Neuronal stem cell (in vitro differentiated cells): ENCODE measurements around the gene ACBD7.

ENCODE experiments used
- DNase-seq: peaks from one replicate; pipeline ENCODE4 v3.0.0-alpha.2; 2013; ENCODE audit warnings: low spot score
- H2AFZ ChIP-seq: one replicate; pipeline ENCODE4 v1.6.1; 2013; ENCODE audit warnings: mild to moderate bottlenecking, low read length, inconsistent platforms
- H2AK5ac ChIP-seq: 2 replicates; pipeline ENCODE4 v1.6.1; 2013; ENCODE audit warnings: low read depth, mild to moderate bottlenecking, inconsistent platforms, low read length, moderate library complexity, mixed read lengths
- H2BK120ac ChIP-seq: 2 replicates; pipeline ENCODE4 v1.6.1; 2013; ENCODE audit warnings: low read depth, mild to moderate bottlenecking, inconsistent platforms, low read length, moderate library complexity, mixed read lengths
- H2BK12ac ChIP-seq: one replicate; pipeline ENCODE4 v1.6.1; 2013; ENCODE audit warnings: low read length, inconsistent platforms
- H2BK15ac ChIP-seq: 2 replicates; pipeline ENCODE4 v1.6.1; 2013; ENCODE audit warnings: mild to moderate bottlenecking, low read length, inconsistent platforms, mixed read lengths
- H2BK5ac ChIP-seq: one replicate; pipeline ENCODE4 v1.6.1; 2013; ENCODE audit warnings: inconsistent platforms, mild to moderate bottlenecking, low read length, moderate library complexity
- H3K14ac ChIP-seq: one replicate; pipeline ENCODE4 v1.6.1; 2013; ENCODE audit warnings: low read length, inconsistent platforms
- H3K18ac ChIP-seq: 2 replicates; pipeline ENCODE4 v1.6.1; 2013; ENCODE audit warnings: low read length, inconsistent platforms
- H3K23ac ChIP-seq: 2 replicates; pipeline ENCODE4 v1.6.1; 2013; ENCODE audit warnings: low read depth, mild to moderate bottlenecking, mixed read lengths, low read length, inconsistent platforms; ENCODE audit not compliant: poor library complexity
- H3K27ac ChIP-seq: replicated peaks from 3 replicates; pipeline ENCODE4 v1.5.1; 2013; ENCODE audit warnings: low read length, inconsistent platforms
- H3K27me3 ChIP-seq, 3 experiments: 2 replicates each; pipeline ENCODE4 v1.6.1; 2013; ENCODE audit warnings: low read length in 3 of 3, mild to moderate bottlenecking in 2 of 3, inconsistent platforms in 1 of 3, low read depth in 1 of 3, mixed read lengths in 1 of 3, moderate library complexity in 1 of 3; ENCODE audit not compliant: control insufficient read depth in 3 of 3, insufficient read depth in 3 of 3
- H3K36me3 ChIP-seq, 2 donors: replicated peaks in 1 of 2; 2 replicates each; pipeline ENCODE4 v1.6.1; 2013; ENCODE audit warnings: low read length in 2 of 2; ENCODE audit not compliant: control insufficient read depth in 2 of 2, insufficient read depth in 2 of 2
- H3K4ac ChIP-seq: 2 replicates; pipeline ENCODE4 v1.6.1; 2013; ENCODE audit warnings: inconsistent platforms, mild to moderate bottlenecking, low read length, moderate library complexity
- H3K4me1 ChIP-seq, 2 donors: 1 replicate in 1 of 2; 2 replicates in 1 of 2; pipeline ENCODE4 v1.6.1; 2013; ENCODE audit warnings: low read length in 2 of 2, low read depth in 1 of 2; ENCODE audit not compliant: control insufficient read depth in 2 of 2, insufficient read depth in 1 of 2
- H3K4me2 ChIP-seq: one replicate; pipeline ENCODE4 v1.6.1; 2013; ENCODE audit warnings: mild to moderate bottlenecking, low read length, inconsistent platforms; ENCODE audit not compliant: insufficient read depth, poor library complexity, severe bottlenecking
- H3K4me3 ChIP-seq, 2 donors: 2 replicates each; pipeline ENCODE4 v1.5.1; 2013; ENCODE audit warnings: low read length in 2 of 2, mild to moderate bottlenecking in 2 of 2, inconsistent platforms in 1 of 2, moderate library complexity in 1 of 2
- H3K79me1 ChIP-seq: one replicate; pipeline ENCODE4 v1.6.1; 2013; ENCODE audit warnings: low read depth, mild to moderate bottlenecking, inconsistent platforms, low read length, moderate library complexity
- H3K9ac ChIP-seq: one replicate; pipeline ENCODE4 v1.6.1; 2013; ENCODE audit warnings: mild to moderate bottlenecking, low read depth, low read length, inconsistent platforms; ENCODE audit not compliant: poor library complexity
- H3K9me3 ChIP-seq, 2 donors: replicated peaks in 1 of 2; 2 replicates each; pipeline versions ENCODE3 to v1.6.1; 2013; ENCODE audit warnings: low read length in 2 of 2, mild to moderate bottlenecking in 2 of 2, inconsistent platforms in 1 of 2, low read depth in 1 of 2, mixed read lengths in 1 of 2, moderate library complexity in 1 of 2; ENCODE audit not compliant: control insufficient read depth in 2 of 2, insufficient read depth in 1 of 2
- H4K8ac ChIP-seq: one replicate; pipeline ENCODE4 v1.6.1; 2013; ENCODE audit warnings: low read depth, mild to moderate bottlenecking, inconsistent platforms, low read length, moderate library complexity
- H4K91ac ChIP-seq: one replicate; pipeline ENCODE4 v1.6.1; 2013; ENCODE audit warnings: low read length, low read depth, mild to moderate bottlenecking, inconsistent platforms; ENCODE audit not compliant: poor library complexity
- WGBS, 2 donors: extraction: QIAGEN DNeasy Blood & Tissue Kit; methylation state at CpG; one replicate each; pipeline ENCODE4 v1.1.7; 2013; ENCODE audit warnings: missing lambda C conversion rate in 2 of 2, mixed read lengths in 1 of 2; ENCODE audit not compliant: insufficient read length in 2 of 2, insufficient replicate concordance in 1 of 2; ENCODE audit errors: extremely low coverage in 2 of 2; 5-methylcytosine and 5-hydroxymethylcytosine counted together

The ACBD7 gene

GRCh38 chr10:15035385-15036301 is 52.9 kb downstream of the ACBD7 start:
- Histone ChIP-seq H3K9ac (no peak overlapping the region), H3K4me2 (no peak overlapping the region), H3K18ac (no peak overlapping the region), H2BK120ac (no peak overlapping the region), H3K4me3 (no peak overlapping the region), H3K9me3 (peaks cover 0 to 2% of the 10 kb centered on the region in 2 donors), H3K27me3 (no peaks in the 10 kb centered on the region), H3K14ac (no peak overlapping the region), H2BK15ac (no peak overlapping the region), H3K27ac (no peak overlapping the region), H3K4me1 (peaks cover 0 to 5% of the 10 kb centered on the region in 2 donors), H3K36me3 (no peaks in the 10 kb centered on the region), H2BK12ac (no peak overlapping the region), H3K23ac (peak overlapping the region; percentile 17), H4K8ac (no peak overlapping the region), H4K91ac (no peak overlapping the region), H3K4ac (no peak overlapping the region), H2AK5ac (no peak overlapping the region), H3K79me1 (no peaks in the 10 kb centered on the region), H2BK5ac (no peak overlapping the region), H2AFZ (no peak overlapping the region)
- WGBS, 2 donors, result no CpG with 5 or more reads among the region's 18 CpGs
- no peak for DNase-seq

- no peaks in the 10 kb centered on the region for H3K4me1 ChIP-seq
- no peak for DNase-seq
- no peak overlapping the region for H4K8ac ChIP-seq
- WGBS, 2 donors, result no CpG with 5 or more reads among the region's 3 CpGs
- no peak overlapping the region for H3K23ac ChIP-seq
- H3K18ac ChIP-seq, result no peak overlapping the region
- no peak overlapping the region for H3K9ac ChIP-seq
- no peak overlapping the region for H2BK5ac ChIP-seq
- H3K27ac ChIP-seq, result no peak overlapping the region
- H3K4me3 ChIP-seq, result no peak overlapping the region
- no peak overlapping the region for H3K4ac ChIP-seq
- H2AK5ac ChIP-seq, result no peak overlapping the region
- no peak overlapping the region for H3K14ac ChIP-seq
- no peaks in the 10 kb centered on the region for H3K36me3 ChIP-seq
- no peak overlapping the region for H3K4me2 ChIP-seq
- H2BK12ac ChIP-seq, result no peak overlapping the region
- no peak overlapping the region for H2BK15ac ChIP-seq
- no peak overlapping the region for H4K91ac ChIP-seq
- H3K27me3 ChIP-seq, result no peaks in the 10 kb centered on the region
- peak overlapping the region; percentile 28 for H2AFZ ChIP-seq
- H3K9me3 ChIP-seq, result peaks cover 0 to 2% of the 10 kb centered on the region in 2 donors
- no peak overlapping the region for H2BK120ac ChIP-seq
- H3K79me1 ChIP-seq, result no peaks in the 10 kb centered on the region
Measured at GRCh38 chr10:15027741-15028140, 60.8 kb downstream of the ACBD7 start.
